ENCODE results near the gene ZC3H10. TPM values are rescaled to one million over a fixed set of nuclear protein-coding genes. Genes with fewer than 3 reads are reported as not detected.
A peak's percentile ranks its signal among the peaks of the same experiment; 100 is the strongest.

The ZC3H10 gene
- total and polyA plus RNA-seq, 2 of the 13 experiments (the other 11 are each of a cell fraction or from before 2014, with no cell fraction given), result 0.70 to 2.3 TPM

GRCh38 chr12:56117778-56118687, at the start of gene ZC3H10 (continued):
- TF ChIP-seq ZFYVE20 (CRISPR knock-in tag; IDR thresholded peaks at IDR 0.05; ENCODE audit: borderline replicate concordance, low read depth) (no peak), KAT7 (CRISPR knock-in tag; IDR thresholded peaks at IDR 0.05; ENCODE audit: borderline replicate concordance) (peak; percentile 79; the same call in 1 of the 2 replicates), NR2F2 (IDR thresholded peaks at IDR 0.05; ENCODE audit: borderline replicate concordance, low read depth) (peak; percentile 65; the same call in 1 of the 2 replicates), FOXM1 (CRISPR knock-in tag; IDR thresholded peaks at IDR 0.05) (no peak), NAIF1 (CRISPR knock-in tag; IDR thresholded peaks at IDR 0.05; ENCODE audit: borderline replicate concordance) (peak; percentile 84), SIN3B (IDR thresholded peaks at IDR 0.05; ENCODE audit: low read length) (peak; percentile 86), GPBP1L1 (CRISPR knock-in tag; IDR thresholded peaks at IDR 0.05) (no peak), ZNF564 (CRISPR knock-in tag; IDR thresholded peaks at IDR 0.05) (peak; percentile 73; the same call in 1 of the 2 replicates), ZNF615 (CRISPR knock-in tag; IDR thresholded peaks at IDR 0.05; ENCODE audit: borderline replicate concordance) (peak; percentile 86; the same call in 1 of the 2 replicates), ZUFSP (CRISPR knock-in tag; IDR thresholded peaks at IDR 0.05; ENCODE audit: borderline replicate concordance) (no peak), GRHL1 (CRISPR knock-in tag; conservative IDR thresholded peaks at IDR 0.05) (no peak), SP5 (CRISPR knock-in tag; IDR thresholded peaks at IDR 0.05; ENCODE audit: borderline replicate concordance, low read depth) (peak; percentile 63), RXRB (CRISPR knock-in tag; IDR thresholded peaks at IDR 0.05; ENCODE audit: borderline replicate concordance) (peak; percentile 83), NR3C1 (CRISPR knock-in tag; IDR thresholded peaks at IDR 0.05) (no peak), UBTF (CRISPR knock-in tag; IDR thresholded peaks at IDR 0.05) (peak; percentile 85), FOSL1 (CRISPR knock-in tag; IDR thresholded peaks at IDR 0.05; ENCODE audit: borderline replicate concordance) (no peak), TOE1 (CRISPR knock-in tag; IDR thresholded peaks at IDR 0.05) (peak; percentile 65; the same call in 1 of the 2 replicates), RFXAP (CRISPR knock-in tag; IDR thresholded peaks at IDR 0.05; ENCODE audit: borderline replicate concordance) (peak; percentile 86; the same call in 1 of the 2 replicates), ZNF17 (CRISPR knock-in tag; IDR thresholded peaks at IDR 0.05) (no peak), TBX3 (IDR thresholded peaks at IDR 0.05; ENCODE audit: borderline replicate concordance) (peak; percentile 32; the same call in 1 of the 2 replicates), GLI4 (CRISPR knock-in tag; IDR thresholded peaks at IDR 0.05; ENCODE audit: borderline replicate concordance) (no peak), SALL1 (CRISPR knock-in tag; IDR thresholded peaks at IDR 0.05) (peak; percentile 91)

Measured in HepG2 (cell line).